Measurements from ENCODE around the gene PPARG.

PPARG gene

GRCh38 chr3:12287727-12288181, 1.1 kb upstream of the PPARG start:
- Histone ChIP-seq H3K4me2 (ENCODE audit: low read length) (no peak overlapping the region), H3K4me1 (ENCODE audit: insufficient read depth, low read length, severe bottlenecking) (no peaks in the 10 kb centered on the region), H3F3A (ENCODE audit: insufficient read depth, low read length) (no peaks in the 10 kb centered on the region), H3K9me3 (ENCODE audit: low read length) (no peaks in the 10 kb centered on the region), H3K36me3 (ENCODE audit: insufficient read depth, low read length) (no peaks in the 10 kb centered on the region), H3K27ac (ENCODE audit: low read depth, low read length, poor library complexity, severe bottlenecking) (no peak overlapping the region), H4K20me1 (ENCODE audit: insufficient read depth, low read length) (no peaks in the 10 kb centered on the region), H3K27me3 (ENCODE audit: insufficient read depth, low read length) (no peaks in the 10 kb centered on the region), H3K9ac (ENCODE audit: low read length) (no peak overlapping the region), H3K79me2 (ENCODE audit: insufficient read depth, low read length) (no peaks in the 10 kb centered on the region), H3K9me2 (ENCODE audit: low read depth, low read length) (no peaks in the 10 kb centered on the region), H3K4me3 (ENCODE audit: low read depth, low read length, poor library complexity, severe bottlenecking) (no peak overlapping the region), H2AFZ (ENCODE audit: low read length) (no peak overlapping the region)
- TF ChIP-seq CTCF (IDR thresholded peaks at IDR 0.05; ENCODE audit: low read length) = no peak
- TF ChIP-seq EZH2 (IDR thresholded peaks at IDR 0.05; ENCODE audit: borderline replicate concordance, low read length) = no peak

- Histone ChIP-seq H3K9ac (ENCODE audit: low read length) (no peak overlapping the region), H3K79me2 (ENCODE audit: insufficient read depth, low read length) (no peaks in the 10 kb centered on the region), H3K9me3 (ENCODE audit: low read length) (no peaks in the 10 kb centered on the region), H3F3A (ENCODE audit: insufficient read depth, low read length) (no peaks in the 10 kb centered on the region), H3K27ac (ENCODE audit: low read depth, low read length, poor library complexity, severe bottlenecking) (no peak overlapping the region), H3K36me3 (ENCODE audit: insufficient read depth, low read length) (no peaks in the 10 kb centered on the region), H4K20me1 (ENCODE audit: insufficient read depth, low read length) (no peaks in the 10 kb centered on the region), H3K27me3 (ENCODE audit: insufficient read depth, low read length) (no peaks in the 10 kb centered on the region), H3K4me2 (ENCODE audit: low read length) (no peak overlapping the region), H3K4me1 (ENCODE audit: insufficient read depth, low read length, severe bottlenecking) (no peaks in the 10 kb centered on the region), H2AFZ (ENCODE audit: low read length) (no peak overlapping the region), H3K4me3 (ENCODE audit: low read depth, low read length, poor library complexity, severe bottlenecking) (no peak overlapping the region), H3K9me2 (ENCODE audit: low read depth, low read length) (no peaks in the 10 kb centered on the region)
- TF ChIP-seq CTCF (IDR thresholded peaks at IDR 0.05; ENCODE audit: low read length) = no peak
- no peak for TF ChIP-seq EZH2 (IDR thresholded peaks at IDR 0.05; ENCODE audit: borderline replicate concordance, low read length)
These were observed 654 bp downstream of the PPARG start for GRCh38 chr3:12289524-12289923.

DNA sequence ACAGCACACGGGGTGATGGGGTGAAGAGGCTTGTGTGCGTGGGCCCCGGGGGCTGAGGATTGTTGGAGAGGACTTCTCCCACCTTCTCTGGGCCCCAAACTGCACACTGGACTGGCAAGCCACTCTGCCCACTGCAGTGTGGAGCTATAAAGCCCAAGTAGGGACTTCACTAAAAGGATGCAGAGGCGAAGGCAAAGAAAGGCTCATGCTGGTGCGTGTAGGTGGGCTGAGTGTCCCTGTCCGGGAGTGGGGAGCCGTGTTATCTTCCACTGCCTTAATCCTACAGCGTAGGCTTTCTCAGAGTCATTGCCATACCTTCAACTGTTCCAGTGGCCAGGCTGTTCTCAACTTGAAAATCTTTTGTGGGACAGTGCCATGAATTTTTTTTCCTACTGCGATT, 3.9 kb downstream of the PPARG start:
- Histone ChIP-seq H3K27me3 (ENCODE audit: insufficient read depth, low read length) (no peaks in the 10 kb centered on the region), H3K36me3 (ENCODE audit: insufficient read depth, low read length) (no peaks in the 10 kb centered on the region), H3K27ac (ENCODE audit: low read depth, low read length, poor library complexity, severe bottlenecking) (no peak overlapping the region), H3F3A (ENCODE audit: insufficient read depth, low read length) (no peaks in the 10 kb centered on the region), H3K4me2 (ENCODE audit: low read length) (no peak overlapping the region), H4K20me1 (ENCODE audit: insufficient read depth, low read length) (no peaks in the 10 kb centered on the region), H3K9me3 (ENCODE audit: low read length) (no peaks in the 10 kb centered on the region), H3K4me1 (ENCODE audit: insufficient read depth, low read length, severe bottlenecking) (no peaks in the 10 kb centered on the region), H3K4me3 (ENCODE audit: low read depth, low read length, poor library complexity, severe bottlenecking) (no peak overlapping the region), H3K9me2 (ENCODE audit: low read depth, low read length) (no peaks in the 10 kb centered on the region), H3K9ac (ENCODE audit: low read length) (no peak overlapping the region), H3K79me2 (ENCODE audit: insufficient read depth, low read length) (no peaks in the 10 kb centered on the region), H2AFZ (ENCODE audit: low read length) (no peak overlapping the region)
- TF ChIP-seq CTCF (IDR thresholded peaks at IDR 0.05; ENCODE audit: low read length) = no peak
